Loucy (cell line): ENCODE measurements around the gene SPTSSA.

Experiments
- H2AFZ ChIP-seq: fragments of 200-600 bp; sonication (generic); 2 replicates; pipeline ENCODE4 v1.6.0; 2016; ENCODE audit warnings: antibody characterized with exemption, mild to moderate bottlenecking, low read length, moderate library complexity
- H3F3A ChIP-seq: fragments of 200-600 bp; 2 replicates; pipeline ENCODE4 v1.6.0; 2016; ENCODE audit warnings: antibody characterized with exemption, low read depth, mild to moderate bottlenecking
- H3K27me3 ChIP-seq: fragments of 200-600 bp; sonication (generic); 2 replicates; pipeline ENCODE4 v1.6.1; 2014; ENCODE audit warnings: low read length, mild to moderate bottlenecking; ENCODE audit not compliant: insufficient read depth, poor library complexity, severe bottlenecking
- H3K36me3 ChIP-seq: fragments of 200-600 bp; sonication (generic); 2 replicates; pipeline ENCODE4 v1.6.1; 2016; ENCODE audit warnings: low read length; ENCODE audit not compliant: insufficient read depth
- H3K4me1 ChIP-seq: fragments of 200-600 bp; sonication (generic); 2 replicates; pipeline ENCODE4 v1.5.1; 2014; ENCODE audit warnings: low read length, mild to moderate bottlenecking; ENCODE audit not compliant: insufficient read depth, poor library complexity, severe bottlenecking
- H3K4me2 ChIP-seq: fragments of 200-600 bp; sonication (generic); 2 replicates; pipeline ENCODE4 v1.6.0; 2014; ENCODE audit warnings: antibody characterized with exemption, low read length, low read depth, mild to moderate bottlenecking; ENCODE audit not compliant: poor library complexity, severe bottlenecking
- H3K4me3 ChIP-seq: fragments of 200-600 bp; sonication (generic); 2 replicates; pipeline ENCODE4 v1.5.1; 2014; ENCODE audit warnings: low read length, mild to moderate bottlenecking, mixed read lengths; ENCODE audit not compliant: poor library complexity, severe bottlenecking
- H3K79me2 ChIP-seq: fragments of 200-600 bp; sonication (generic); 2 replicates; pipeline ENCODE4 v1.6.1; 2014; ENCODE audit warnings: low read length; ENCODE audit not compliant: insufficient read depth
- H3K9ac ChIP-seq: fragments of 200-600 bp; sonication (generic); 2 replicates; pipeline ENCODE4 v1.6.0; 2014; ENCODE audit warnings: mild to moderate bottlenecking, low read depth, low read length, moderate library complexity; ENCODE audit not compliant: poor library complexity, severe bottlenecking
- H3K9me2 ChIP-seq: fragments of 200-600 bp; sonication (generic); replicated peaks from 2 replicates; pipeline ENCODE4 v1.6.1; 2016; ENCODE audit warnings: low read depth, low read length, mixed read lengths
- H3K9me3 ChIP-seq: fragments of 200-600 bp; sonication (generic); 2 replicates; pipeline ENCODE4 v1.6.1; 2014; ENCODE audit warnings: mild to moderate bottlenecking, antibody characterized with exemption, low read length, low read depth; ENCODE audit not compliant: insufficient read depth
- H4K20me1 ChIP-seq: fragments of 200-600 bp; sonication (generic); 2 replicates; pipeline ENCODE4 v1.6.0; 2014; ENCODE audit warnings: antibody characterized with exemption, low read length, mild to moderate bottlenecking; ENCODE audit not compliant: insufficient read depth, poor library complexity, severe bottlenecking
- CTCF ChIP-seq: fragments of 200-600 bp; sonication (generic); conservative IDR thresholded peaks from 2 replicates; pipeline ENCODE4 v1.5.1; 2014; ENCODE audit warnings: mild to moderate bottlenecking, antibody characterized with exemption, low read length
- EZH2phosphoT487 ChIP-seq: fragments of 200-600 bp; IDR thresholded peaks from 2 replicates; pipeline ENCODE4 v1.6.1; 2018; ENCODE audit warnings: antibody characterized with exemption, mild to moderate bottlenecking, moderate library complexity, borderline replicate concordance

The SPTSSA gene

GRCh38 chr14:34420547-34421150 is 41.4 kb downstream of the SPTSSA start:
- Histone ChIP-seq H4K20me1 (no peaks in the 10 kb centered on the region), H3K79me2 (no peaks in the 10 kb centered on the region), H3K9me2 (no peaks in the 10 kb centered on the region), H3K27me3 (no peaks in the 10 kb centered on the region), H3K9ac (no peak overlapping the region), H2AFZ (no peak overlapping the region), H3K4me3 (no peak overlapping the region), H3K36me3 (no peaks in the 10 kb centered on the region), H3K4me1 (no peaks in the 10 kb centered on the region), H3K4me2 (no peak overlapping the region), H3F3A (no peaks in the 10 kb centered on the region), H3K9me3 (no peaks in the 10 kb centered on the region)
- no peak for TF ChIP-seq CTCF
- TF ChIP-seq EZH2phosphoT487, result no peak

GRCh38 chr14:34409721-34410120 is 52.3 kb downstream of the SPTSSA start:
- no peaks in the 10 kb centered on the region for H3K79me2 ChIP-seq
- H3F3A ChIP-seq, result no peaks in the 10 kb centered on the region
- H3K27me3 ChIP-seq, result no peaks in the 10 kb centered on the region
- H3K4me1 ChIP-seq, result no peaks in the 10 kb centered on the region
- TF ChIP-seq CTCF (no peak), EZH2phosphoT487 (no peak)
- H4K20me1 ChIP-seq, result no peaks in the 10 kb centered on the region
- no peak overlapping the region for H3K4me3 ChIP-seq
- H3K9ac ChIP-seq, result no peak overlapping the region
- H2AFZ ChIP-seq, result no peak overlapping the region
- no peaks in the 10 kb centered on the region for H3K36me3 ChIP-seq
- no peaks in the 10 kb centered on the region for H3K9me3 ChIP-seq
- no peak overlapping the region for H3K4me2 ChIP-seq
- no peaks in the 10 kb centered on the region for H3K9me2 ChIP-seq

- no peak for TF ChIP-seq CTCF
- no peak for TF ChIP-seq EZH2phosphoT487
- Histone ChIP-seq H3K4me3 (no peak overlapping the region), H3K79me2 (no peaks in the 10 kb centered on the region), H3K4me2 (no peak overlapping the region), H3K9ac (no peak overlapping the region), H3K9me3 (no peaks in the 10 kb centered on the region), H2AFZ (no peak overlapping the region), H3K27me3 (no peaks in the 10 kb centered on the region), H3F3A (no peaks in the 10 kb centered on the region), H3K9me2 (no peaks in the 10 kb centered on the region), H3K4me1 (no peaks in the 10 kb centered on the region), H3K36me3 (no peaks in the 10 kb centered on the region), H4K20me1 (no peaks in the 10 kb centered on the region)
These were observed 54.1 kb downstream of the SPTSSA start for GRCh38 chr14:34407951-34408350.
